Neural cell (in vitro differentiated cells): ENCODE measurements around the gene ECT2L.

ENCODE experiments used
- CTCF ChIP-seq: fragments of 450-650 bp; IDR thresholded peaks from 2 replicates; pipeline ENCODE4 v1.5.1; 2014; ENCODE audit warnings: antibody characterized with exemption, mild to moderate bottlenecking, moderate library complexity; ENCODE audit not compliant: poor library complexity, severe bottlenecking
- MXI1 ChIP-seq: fragments of 450-650 bp; conservative IDR thresholded peaks from 2 replicates; pipeline ENCODE4 v1.6.1; 2014; ENCODE audit warnings: antibody characterized with exemption, mild to moderate bottlenecking; ENCODE audit not compliant: poor library complexity, severe bottlenecking
- POLR2AphosphoS5 ChIP-seq: IDR thresholded peaks from 2 replicates; pipeline ENCODE4 v1.6.1; 2012
- REST ChIP-seq: IDR thresholded peaks from 2 replicates; pipeline ENCODE4 v1.6.1; 2012; ENCODE audit warnings: borderline replicate concordance
- SMC3 ChIP-seq: fragments of 450-650 bp; conservative IDR thresholded peaks from 2 replicates; pipeline ENCODE4 v1.6.1; 2014; ENCODE audit warnings: antibody characterized with exemption, mild to moderate bottlenecking, moderate library complexity; ENCODE audit not compliant: poor library complexity

GRCh38 chr6:138844192-138844591 is 48.3 kb downstream of the ECT2L start:
- no peak for TF ChIP-seq POLR2AphosphoS5
- TF ChIP-seq CTCF: no peak
- no peak for TF ChIP-seq REST
- TF ChIP-seq MXI1: no peak
- no peak for TF ChIP-seq SMC3
